HEK293 (cell line): Measurements from ENCODE around the gene TSC2.

ENCODE experiments used
- AEBP2 ChIP-seq: fragments of 450-650 bp; formaldehyde crosslinking; IDR thresholded peaks from 2 replicates; pipeline ENCODE4 v1.5.1; 2016; ENCODE audit warnings: missing biosample characterization, missing genetic modification characterization, borderline replicate concordance
- ATF2 ChIP-seq: fragments of 450-650 bp; formaldehyde crosslinking; IDR thresholded peaks from 2 replicates; pipeline ENCODE4 v1.5.1; 2016; ENCODE audit warnings: missing biosample characterization, missing genetic modification characterization, low read depth
- ELK4 ChIP-seq: IDR thresholded peaks from 2 replicates; pipeline ENCODE4 v1.6.1; 2011; ENCODE audit warnings: mild to moderate bottlenecking, low read depth, low read length, borderline replicate concordance
- GLIS2 ChIP-seq: fragments of 450-650 bp; formaldehyde crosslinking; IDR thresholded peaks from 2 replicates; pipeline ENCODE4 v1.5.1; 2016; ENCODE audit warnings: missing biosample characterization, missing genetic modification characterization
- OSR2 ChIP-seq: fragments of 450-650 bp; formaldehyde crosslinking; IDR thresholded peaks from 2 replicates; pipeline ENCODE4 v1.5.1; 2016; ENCODE audit warnings: missing biosample characterization, missing genetic modification characterization
- PRDM1 ChIP-seq: fragments of 450-650 bp; formaldehyde crosslinking; IDR thresholded peaks from 2 replicates; pipeline ENCODE4; 2016; ENCODE audit warnings: missing biosample characterization, missing genetic modification characterization
- RBAK ChIP-seq: fragments of 450-650 bp; formaldehyde crosslinking; IDR thresholded peaks from 2 replicates; pipeline ENCODE4 v1.5.1; 2016; ENCODE audit warnings: missing biosample characterization, missing genetic modification characterization
- SALL2 ChIP-seq: fragments of 450-650 bp; formaldehyde crosslinking; IDR thresholded peaks from 2 replicates; pipeline ENCODE4 v1.5.0; 2017; ENCODE audit warnings: missing biosample characterization, mild to moderate bottlenecking, missing genetic modification characterization, borderline replicate concordance
- SETDB1 ChIP-seq: IDR thresholded peaks from one replicate; pipeline ENCODE4 v1.6.1; 2017; ENCODE audit warnings: mild to moderate bottlenecking, low read length, moderate library complexity, mixed read lengths; ENCODE audit not compliant: insufficient read length
- ZBTB1 ChIP-seq: fragments of 450-650 bp; formaldehyde crosslinking; IDR thresholded peaks from 2 replicates; pipeline ENCODE4 v1.5.1; 2016; ENCODE audit warnings: missing biosample characterization, missing genetic modification characterization
- ZBTB7A ChIP-seq: fragments of 450-650 bp; formaldehyde crosslinking; IDR thresholded peaks from 2 replicates; pipeline ENCODE4 v1.5.1; 2016; ENCODE audit warnings: low read depth, missing biosample characterization, missing genetic modification characterization
- ZFHX2 ChIP-seq: fragments of 450-650 bp; formaldehyde crosslinking; conservative IDR thresholded peaks from 2 replicates; pipeline ENCODE4 v1.5.1; 2016; ENCODE audit warnings: missing biosample characterization, missing genetic modification characterization
- ZFP3 ChIP-seq: fragments of 450-650 bp; formaldehyde crosslinking; IDR thresholded peaks from 2 replicates; pipeline ENCODE4 v1.5.1; 2016; ENCODE audit warnings: low read depth, missing biosample characterization, missing genetic modification characterization
- ZNF140 ChIP-seq: fragments of 450-650 bp; formaldehyde crosslinking; IDR thresholded peaks from 2 replicates; pipeline ENCODE4 v1.5.1; 2016; ENCODE audit warnings: missing biosample characterization, missing genetic modification characterization
- ZNF214 ChIP-seq: fragments of 450-650 bp; formaldehyde crosslinking; IDR thresholded peaks from 2 replicates; pipeline ENCODE4 v1.5.1; 2017; ENCODE audit warnings: missing biosample characterization, mild to moderate bottlenecking, missing genetic modification characterization, borderline replicate concordance
- ZNF221 ChIP-seq: fragments of 450-650 bp; formaldehyde crosslinking; IDR thresholded peaks from 2 replicates; pipeline ENCODE4 v1.5.1; 2017; ENCODE audit warnings: missing biosample characterization, missing genetic modification characterization, borderline replicate concordance
- ZNF23 ChIP-seq: fragments of 450-650 bp; formaldehyde crosslinking; IDR thresholded peaks from 2 replicates; pipeline ENCODE4 v1.5.1; 2016; ENCODE audit warnings: missing biosample characterization, missing genetic modification characterization, borderline replicate concordance
- ZNF24 ChIP-seq: fragments of 450-650 bp; formaldehyde crosslinking; IDR thresholded peaks from 2 replicates; pipeline ENCODE4 v1.5.1; 2016; ENCODE audit warnings: missing biosample characterization, missing genetic modification characterization
- ZNF302 ChIP-seq: fragments of 450-650 bp; formaldehyde crosslinking; IDR thresholded peaks from 2 replicates; pipeline ENCODE4 v1.5.1; 2016; ENCODE audit warnings: missing biosample characterization, missing genetic modification characterization, low read depth
- ZNF335 ChIP-seq: fragments of 450-650 bp; formaldehyde crosslinking; conservative IDR thresholded peaks from 2 replicates; pipeline ENCODE4 v1.5.1; 2016; ENCODE audit warnings: missing biosample characterization, missing genetic modification characterization
- ZNF350 ChIP-seq: fragments of 450-650 bp; formaldehyde crosslinking; IDR thresholded peaks from 2 replicates; pipeline ENCODE4 v1.5.0; 2017; ENCODE audit warnings: missing biosample characterization, mild to moderate bottlenecking, missing genetic modification characterization
- ZNF394 ChIP-seq: fragments of 450-650 bp; formaldehyde crosslinking; IDR thresholded peaks from 2 replicates; pipeline ENCODE4 v1.5.1; 2016; ENCODE audit warnings: missing biosample characterization, missing genetic modification characterization, mild to moderate bottlenecking, moderate library complexity, borderline replicate concordance
- ZNF514 ChIP-seq: fragments of 450-650 bp; formaldehyde crosslinking; IDR thresholded peaks from 2 replicates; pipeline ENCODE4 v1.5.1; 2016; ENCODE audit warnings: missing biosample characterization, missing genetic modification characterization
- ZNF561 ChIP-seq: fragments of 450-650 bp; IDR thresholded peaks from 2 replicates; pipeline ENCODE4 v1.5.1; 2018; ENCODE audit warnings: missing biosample characterization, missing genetic modification characterization, borderline replicate concordance
- ZNF624 ChIP-seq: fragments of 450-650 bp; formaldehyde crosslinking; IDR thresholded peaks from 2 replicates; pipeline ENCODE4 v1.5.1; 2017; ENCODE audit warnings: missing biosample characterization, missing genetic modification characterization
- ZNF629 ChIP-seq: fragments of 450-650 bp; formaldehyde crosslinking; IDR thresholded peaks from 2 replicates; pipeline ENCODE4 v1.5.1; 2017; ENCODE audit warnings: missing biosample characterization, missing genetic modification characterization
- ZNF677 ChIP-seq: fragments of 450-650 bp; IDR thresholded peaks from 2 replicates; pipeline ENCODE4 v1.5.0; 2018; ENCODE audit warnings: missing biosample characterization, mild to moderate bottlenecking, missing genetic modification characterization, moderate library complexity
- ZNF76 ChIP-seq: fragments of 450-650 bp; formaldehyde crosslinking; IDR thresholded peaks from 2 replicates; pipeline ENCODE4; 2016; ENCODE audit warnings: low read depth, missing biosample characterization, missing genetic modification characterization, borderline replicate concordance
- ZNF837 ChIP-seq: fragments of 450-650 bp; formaldehyde crosslinking; IDR thresholded peaks from 2 replicates; pipeline ENCODE4 v1.5.1; 2016; ENCODE audit warnings: missing biosample characterization, missing genetic modification characterization
- TF ChIP-seq, protein P1 (sequence below): fragments of 450-650 bp; formaldehyde crosslinking; optimal IDR thresholded peaks from 2 replicates; pipeline ENCODE3; 2016; ENCODE audit warnings: missing biosample characterization, mild to moderate bottlenecking, missing genetic modification characterization
- TF ChIP-seq, protein P2 (sequence below): fragments of 450-650 bp; formaldehyde crosslinking; IDR thresholded peaks from 2 replicates; pipeline ENCODE4 v1.5.1; 2016; ENCODE audit warnings: missing biosample characterization, missing genetic modification characterization
- TF ChIP-seq, protein P3 (sequence below): fragments of 450-650 bp; formaldehyde crosslinking; IDR thresholded peaks from 2 replicates; pipeline ENCODE4 v1.5.1; 2016; ENCODE audit warnings: missing biosample characterization, missing genetic modification characterization

Gene TSC2

GRCh38 chr16:2047330-2048115 lies at the start of gene TSC2, which contains the start of gene NTHL1 (continued):
- TF ChIP-seq, protein P1, sequence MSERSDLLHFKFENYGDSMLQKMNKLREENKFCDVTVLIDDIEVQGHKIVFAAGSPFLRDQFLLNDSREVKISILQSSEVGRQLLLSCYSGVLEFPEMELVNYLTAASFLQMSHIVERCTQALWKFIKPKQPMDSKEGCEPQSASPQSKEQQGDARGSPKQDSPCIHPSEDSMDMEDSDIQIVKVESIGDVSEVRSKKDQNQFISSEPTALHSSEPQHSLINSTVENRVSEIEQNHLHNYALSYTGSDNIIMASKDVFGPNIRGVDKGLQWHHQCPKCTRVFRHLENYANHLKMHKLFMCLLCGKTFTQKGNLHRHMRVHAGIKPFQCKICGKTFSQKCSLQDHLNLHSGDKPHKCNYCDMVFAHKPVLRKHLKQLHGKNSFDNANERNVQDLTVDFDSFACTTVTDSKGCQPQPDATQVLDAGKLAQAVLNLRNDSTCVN (tag by site-specific recombination) = peak; percentile 92
- TF ChIP-seq ZNF677 (tag by site-specific recombination) (peak; percentile 49; the same call in 1 of the 2 replicates), ZFHX2 (tag by site-specific recombination) (peak; percentile 91), ZNF624 (tag by site-specific recombination) (no peak), ZBTB1 (tag by site-specific recombination) (no peak), ZNF23 (tag by site-specific recombination) (no peak), ZNF514 (no peak), ZNF221 (tag by site-specific recombination) (no peak), ZNF24 (tag by site-specific recombination) (peak; percentile 74), ZNF335 (tag by site-specific recombination) (peak; percentile 85), SALL2 (tag by site-specific recombination) (no peak), ZNF837 (no peak), RBAK (tag by site-specific recombination) (no peak), PRDM1 (tag by site-specific recombination) (peak; percentile 17; the same call in 1 of the 2 replicates), ZBTB7A (tag by site-specific recombination) (no peak; the same call in 1 of the 2 replicates), GLIS2 (tag by site-specific recombination) (peak; percentile 74), SETDB1 (no peak), ZNF140 (tag by site-specific recombination) (no peak), OSR2 (tag by site-specific recombination) (no peak; the same call in 1 of the 2 replicates), ELK4 (peak; percentile 84; the same call in 1 of the 2 replicates), ZNF76 (tag by site-specific recombination) (peak; percentile 99), ZNF561 (tag by site-specific recombination) (peak; percentile 62; the same call in 1 of the 2 replicates), ZNF302 (tag by site-specific recombination) (no peak), ATF2 (tag by site-specific recombination) (no peak), AEBP2 (tag by site-specific recombination) (no peak), ZNF350 (no peak), ZNF394 (peak; percentile 43; the same call in 1 of the 2 replicates), ZFP3 (tag by site-specific recombination) (no peak), ZNF629 (tag by site-specific recombination) (peak; percentile 86), ZNF214 (tag by site-specific recombination) (no peak)
- TF ChIP-seq, protein P2, sequence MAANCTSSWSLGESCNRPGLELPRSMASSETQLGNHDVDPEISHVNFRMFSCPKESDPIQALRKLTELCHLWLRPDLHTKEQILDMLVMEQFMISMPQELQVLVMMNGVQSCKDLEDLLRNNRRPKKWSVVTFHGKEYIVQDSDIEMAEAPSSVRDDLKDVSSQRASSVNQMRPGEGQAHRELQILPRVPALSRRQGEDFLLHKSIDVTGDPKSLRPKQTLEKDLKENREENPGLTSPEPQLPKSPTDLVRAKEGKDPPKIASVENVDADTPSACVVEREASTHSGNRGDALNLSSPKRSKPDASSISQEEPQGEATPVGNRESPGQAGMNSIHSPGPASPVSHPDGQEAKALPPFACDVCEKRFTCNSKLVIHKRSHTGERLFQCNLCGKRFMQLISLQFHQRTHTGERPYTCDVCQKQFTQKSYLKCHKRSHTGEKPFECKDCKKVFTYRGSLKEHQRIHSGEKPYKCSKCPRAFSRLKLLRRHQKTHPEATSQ (tag by site-specific recombination) = no peak
- TF ChIP-seq, protein P3, sequence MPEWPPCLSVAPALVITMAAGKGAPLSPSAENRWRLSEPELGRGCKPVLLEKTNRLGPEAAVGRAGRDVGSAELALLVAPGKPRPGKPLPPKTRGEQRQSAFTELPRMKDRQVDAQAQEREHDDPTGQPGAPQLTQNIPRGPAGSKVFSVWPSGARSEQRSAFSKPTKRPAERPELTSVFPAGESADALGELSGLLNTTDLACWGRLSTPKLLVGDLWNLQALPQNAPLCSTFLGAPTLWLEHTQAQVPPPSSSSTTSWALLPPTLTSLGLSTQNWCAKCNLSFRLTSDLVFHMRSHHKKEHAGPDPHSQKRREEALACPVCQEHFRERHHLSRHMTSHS (tag by site-specific recombination) = no peak
